ENCODE measurements around the gene NANOG. TPM values are rescaled to one million over a fixed set of nuclear protein-coding genes. Genes with fewer than 3 reads are reported as not detected.
A peak's percentile ranks its signal among the peaks of the same experiment; 100 is the strongest.
"Not testable (repeated sequence)": the region's sequence is repeated elsewhere in the genome, so short reads cannot be mapped to it uniquely, and the experiment has no call there.

Gene NANOG
- total RNA-seq, 1 experiment from 2014 or later: not detected

DNA sequence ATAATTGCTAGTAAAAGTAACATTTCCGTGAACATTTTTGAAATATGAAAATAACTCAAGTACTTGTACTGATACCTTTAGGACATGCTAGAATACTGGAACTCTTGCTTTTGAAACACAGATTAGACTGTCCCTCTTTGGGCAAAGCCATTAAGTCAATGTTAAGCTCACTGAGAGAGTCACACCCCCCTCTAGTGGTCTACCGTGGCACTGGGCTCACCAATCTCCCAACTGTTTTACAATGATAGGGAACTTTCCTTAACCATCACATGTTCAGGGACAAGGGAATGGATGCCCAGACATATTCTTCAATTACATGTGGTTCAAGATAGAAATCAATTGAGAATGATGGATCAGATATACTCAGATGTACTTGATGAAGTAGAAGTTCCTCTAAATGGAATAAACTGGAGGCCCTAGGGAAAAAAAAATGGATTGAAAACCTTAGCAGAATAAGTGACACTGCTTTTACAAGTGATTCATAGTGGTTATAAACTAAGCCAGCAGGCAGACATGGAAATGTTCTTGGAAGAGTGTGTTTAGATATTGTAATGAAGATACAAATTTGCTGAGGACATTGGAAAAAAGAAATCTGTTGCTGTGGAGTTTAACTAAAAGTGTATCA, 17.8 kb downstream of the NANOG start:
- TF ChIP-seq, protein P1, sequence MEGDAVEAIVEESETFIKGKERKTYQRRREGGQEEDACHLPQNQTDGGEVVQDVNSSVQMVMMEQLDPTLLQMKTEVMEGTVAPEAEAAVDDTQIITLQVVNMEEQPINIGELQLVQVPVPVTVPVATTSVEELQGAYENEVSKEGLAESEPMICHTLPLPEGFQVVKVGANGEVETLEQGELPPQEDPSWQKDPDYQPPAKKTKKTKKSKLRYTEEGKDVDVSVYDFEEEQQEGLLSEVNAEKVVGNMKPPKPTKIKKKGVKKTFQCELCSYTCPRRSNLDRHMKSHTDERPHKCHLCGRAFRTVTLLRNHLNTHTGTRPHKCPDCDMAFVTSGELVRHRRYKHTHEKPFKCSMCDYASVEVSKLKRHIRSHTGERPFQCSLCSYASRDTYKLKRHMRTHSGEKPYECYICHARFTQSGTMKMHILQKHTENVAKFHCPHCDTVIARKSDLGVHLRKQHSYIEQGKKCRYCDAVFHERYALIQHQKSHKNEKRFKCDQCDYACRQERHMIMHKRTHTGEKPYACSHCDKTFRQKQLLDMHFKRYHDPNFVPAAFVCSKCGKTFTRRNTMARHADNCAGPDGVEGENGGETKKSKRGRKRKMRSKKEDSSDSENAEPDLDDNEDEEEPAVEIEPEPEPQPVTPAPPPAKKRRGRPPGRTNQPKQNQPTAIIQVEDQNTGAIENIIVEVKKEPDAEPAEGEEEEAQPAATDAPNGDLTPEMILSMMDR (conservative IDR thresholded peaks at IDR 0.05; ENCODE audit: low read depth, low read length): peak; percentile 85
- TF ChIP-seq EZH2 (IDR thresholded peaks at IDR 0.05; ENCODE audit: low read length, unreplicated experiment): no peak
- ATAC-seq (peak; percentile 80), DNase-seq (peak; percentile 69)
- no peaks in the 10 kb centered on the region for H3K9me2 ChIP-seq (replicated peaks; ENCODE audit: low read length)
- ChIA-PET POLR2A (ENCODE audit: unreplicated experiment) (no interaction called here), CTCF (interaction anchor here (1.0 kb wide), 1 partner anchor 130 kb away, joined by 4 read pairs; no protein-coding TSS in a partner anchor)
- H3K36me3 ChIP-seq (ENCODE audit: low read depth, low read length): no peaks in the 10 kb centered on the region; the same call in 1 of the 2 replicates
- H3K27me3 ChIP-seq (ENCODE audit: low read length): peaks cover 5% of the 10 kb centered on the region
- BruUV-seq (replicated peaks): no TSS peak
- H3K4me3 ChIP-seq (ENCODE audit: low read length): no peak overlapping the region
- H3K9me3 ChIP-seq (ENCODE audit: low read length): no peaks in the 10 kb centered on the region
- intact Hi-C loops (cut with micrococcal nuclease): loop anchor here (1.0 kb wide), 1 partner anchor 130 kb away; no protein-coding TSS in a partner anchor
- no peaks in the 10 kb centered on the region for H4K20me1 ChIP-seq (ENCODE audit: low read length)
- H3K4me1 ChIP-seq (ENCODE audit: insufficient read depth, low read length): no peaks in the 10 kb centered on the region
- no peak overlapping the region for H2AFZ ChIP-seq (ENCODE audit: low read length)
- H3K27ac ChIP-seq (ENCODE audit: low read length): no peak overlapping the region
- H3K79me2 ChIP-seq (ENCODE audit: low read length): no peaks in the 10 kb centered on the region
- no peaks in the 10 kb centered on the region for H3F3A ChIP-seq (ENCODE audit: low read length, unreplicated experiment)
- no peak overlapping the region for H3K4me2 ChIP-seq (ENCODE audit: low read length)
- no peak overlapping the region for H3K9ac ChIP-seq (ENCODE audit: low read length)

DNA sequence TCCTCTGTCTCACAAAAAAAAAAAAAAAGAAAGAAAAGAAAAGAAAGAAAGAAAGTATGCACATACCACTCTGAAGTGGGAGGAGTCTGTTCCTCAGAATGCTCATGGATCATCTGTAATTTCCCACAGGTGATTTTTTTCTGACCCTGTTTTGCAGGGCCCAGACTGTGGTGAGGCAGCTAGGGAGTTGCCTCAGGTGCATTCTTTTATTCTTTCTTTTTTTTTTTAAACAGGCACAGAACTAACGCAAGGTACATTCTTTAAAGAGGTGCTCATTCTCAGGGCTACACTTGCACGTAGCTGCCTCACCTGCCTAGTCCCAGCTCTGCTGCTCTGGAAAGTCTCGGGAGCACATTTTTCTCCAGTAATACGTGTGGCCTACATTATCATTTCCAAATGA, 36.6 kb downstream of the NANOG start:
- CTCF ChIA-PET; H3K27ac ChIP-seq (ENCODE audit: low read length); H3K4me2 ChIP-seq (ENCODE audit: low read length); H3K79me2 ChIP-seq (ENCODE audit: low read length); H3K36me3 ChIP-seq (ENCODE audit: low read depth, low read length); BruUV-seq (replicated peaks); H4K20me1 ChIP-seq (ENCODE audit: low read length); H3K9me3 ChIP-seq (ENCODE audit: low read length); H3K27me3 ChIP-seq (ENCODE audit: low read length); H3K9me2 ChIP-seq (replicated peaks; ENCODE audit: low read length); POLR2A ChIA-PET (ENCODE audit: unreplicated experiment); H3F3A ChIP-seq (ENCODE audit: low read length, unreplicated experiment); H3K4me1 ChIP-seq (ENCODE audit: insufficient read depth, low read length); H2AFZ ChIP-seq (ENCODE audit: low read length); ATAC-seq; intact Hi-C loops (cut with micrococcal nuclease); H3K9ac ChIP-seq (ENCODE audit: low read length); H3K4me3 ChIP-seq (ENCODE audit: low read length): not testable (repeated sequence)
- peak; percentile 50 for DNase-seq

- H3K4me3 ChIP-seq (ENCODE audit: low read length); DNase-seq; ATAC-seq; H3K4me1 ChIP-seq (ENCODE audit: insufficient read depth, low read length); H2AFZ ChIP-seq (ENCODE audit: low read length); H3K9me2 ChIP-seq (replicated peaks; ENCODE audit: low read length); intact Hi-C loops (cut with micrococcal nuclease); H3K9me3 ChIP-seq (ENCODE audit: low read length); H3K27ac ChIP-seq (ENCODE audit: low read length); H4K20me1 ChIP-seq (ENCODE audit: low read length); H3K9ac ChIP-seq (ENCODE audit: low read length); H3F3A ChIP-seq (ENCODE audit: low read length, unreplicated experiment); POLR2A ChIA-PET (ENCODE audit: unreplicated experiment); H3K27me3 ChIP-seq (ENCODE audit: low read length); H3K79me2 ChIP-seq (ENCODE audit: low read length); H3K36me3 ChIP-seq (ENCODE audit: low read depth, low read length); BruUV-seq (replicated peaks); H3K4me2 ChIP-seq (ENCODE audit: low read length); CTCF ChIA-PET: not testable (repeated sequence)
Observed at GRCh38 chr12:7829737-7830136, 40.5 kb downstream of the NANOG start.

DNA sequence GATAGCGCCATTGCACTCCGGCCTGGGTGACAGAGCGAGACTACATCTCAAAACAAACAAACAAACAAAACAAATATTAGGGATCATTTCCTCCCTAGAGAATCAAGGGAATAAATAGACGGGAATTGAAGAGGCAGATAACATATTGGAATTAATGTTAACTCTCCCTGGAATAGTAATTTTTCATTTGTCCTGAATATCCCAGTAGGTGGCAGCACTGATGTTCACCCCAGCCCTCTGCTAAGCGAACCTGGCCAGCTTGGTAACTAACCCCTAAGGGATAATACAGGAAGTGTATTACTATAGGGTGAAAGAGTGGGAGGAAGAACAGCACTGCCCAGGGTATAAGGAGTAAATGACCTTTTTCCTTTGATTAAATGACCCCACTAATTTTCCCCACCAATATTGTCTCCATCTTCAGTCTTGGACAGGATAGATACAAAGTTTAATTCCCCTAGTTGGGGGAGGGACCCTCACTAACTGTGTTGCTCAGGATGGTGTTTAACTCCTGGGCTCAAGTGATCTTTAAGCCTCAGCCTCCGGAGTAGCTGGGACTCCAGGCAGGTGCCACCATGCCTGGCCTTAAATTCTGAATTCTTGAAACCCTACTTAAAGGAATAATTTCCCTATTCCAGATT, 43.0 kb downstream of the NANOG start:
- ATAC-seq (peak; percentile 68), DNase-seq (peak; percentile 50)
- CTCF ChIA-PET: no interaction called here
- no peak for TF ChIP-seq EZH2 (IDR thresholded peaks at IDR 0.05; ENCODE audit: low read length, unreplicated experiment)
- no peak for TF ChIP-seq EZH2phosphoT487 (IDR thresholded peaks at IDR 0.05; ENCODE audit: borderline replicate concordance, low read length)
- TF ChIP-seq, protein P1 (conservative IDR thresholded peaks at IDR 0.05; ENCODE audit: low read depth, low read length): peak; percentile 60
- H3K9me2 ChIP-seq (replicated peaks; ENCODE audit: low read length): no peaks in the 10 kb centered on the region
- H3K9ac ChIP-seq (ENCODE audit: low read length): no peak overlapping the region
- H3K27me3 ChIP-seq (ENCODE audit: low read length): no peaks in the 10 kb centered on the region
- no peaks in the 10 kb centered on the region for H3K36me3 ChIP-seq (ENCODE audit: low read depth, low read length)
- no peak overlapping the region for H3K4me3 ChIP-seq (ENCODE audit: low read length)
- no peak overlapping the region for H3K4me2 ChIP-seq (ENCODE audit: low read length)
- H3K9me3 ChIP-seq (ENCODE audit: low read length): no peaks in the 10 kb centered on the region
- no peak overlapping the region for H2AFZ ChIP-seq (ENCODE audit: low read length)
- H3F3A ChIP-seq (ENCODE audit: low read length, unreplicated experiment): no peaks in the 10 kb centered on the region
- no peaks in the 10 kb centered on the region for H3K4me1 ChIP-seq (ENCODE audit: insufficient read depth, low read length)
- no TSS peak for BruUV-seq (replicated peaks)
- intact Hi-C loops (cut with micrococcal nuclease): no loop called here
- POLR2A ChIA-PET (ENCODE audit: unreplicated experiment): no interaction called here
- H4K20me1 ChIP-seq (ENCODE audit: low read length): no peaks in the 10 kb centered on the region
- no peak overlapping the region for H3K27ac ChIP-seq (ENCODE audit: low read length)
- no peaks in the 10 kb centered on the region for H3K79me2 ChIP-seq (ENCODE audit: low read length)

DNA sequence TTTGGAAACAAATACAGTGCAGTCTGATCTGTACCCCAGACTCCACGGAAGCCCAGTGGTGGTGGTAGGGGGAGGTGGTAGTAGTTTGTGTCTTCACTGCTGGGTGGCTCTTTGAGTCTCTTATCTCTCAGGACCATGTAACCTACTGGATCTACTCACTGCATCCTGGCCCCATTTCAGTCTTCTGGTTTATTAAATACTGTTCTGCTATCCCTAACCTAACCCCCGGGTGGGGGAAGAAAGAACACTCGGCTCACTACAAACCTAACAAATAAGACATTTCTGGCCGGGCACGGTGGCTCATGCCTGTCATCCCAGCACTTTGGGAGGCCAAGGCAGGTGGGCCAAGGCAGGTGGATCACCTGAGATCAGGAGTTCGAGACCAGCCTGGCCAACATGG, 44.0 kb downstream of the NANOG start:
- H3K9me3 ChIP-seq (ENCODE audit: low read length); BruUV-seq (replicated peaks); H3K27ac ChIP-seq (ENCODE audit: low read length); POLR2A ChIA-PET (ENCODE audit: unreplicated experiment); DNase-seq; H3K36me3 ChIP-seq (ENCODE audit: low read depth, low read length); H3K4me3 ChIP-seq (ENCODE audit: low read length); H3K4me2 ChIP-seq (ENCODE audit: low read length); H2AFZ ChIP-seq (ENCODE audit: low read length); ATAC-seq; H3K4me1 ChIP-seq (ENCODE audit: insufficient read depth, low read length); intact Hi-C loops (cut with micrococcal nuclease); H4K20me1 ChIP-seq (ENCODE audit: low read length); CTCF ChIA-PET; H3K27me3 ChIP-seq (ENCODE audit: low read length); H3K79me2 ChIP-seq (ENCODE audit: low read length); H3F3A ChIP-seq (ENCODE audit: low read length, unreplicated experiment); H3K9ac ChIP-seq (ENCODE audit: low read length); H3K9me2 ChIP-seq (replicated peaks; ENCODE audit: low read length): not testable (repeated sequence)
